OCI-LY3 (cell line): ENCODE measurements around the gene PDGFRA.

Experiments used
- EZH2phosphoT487 ChIP-seq: fragments of 200-600 bp; shearing (Covaris generic); IDR thresholded peaks from 2 replicates; pipeline ENCODE4 v1.6.1; 2018; ENCODE audit warnings: antibody characterized with exemption, mixed run types, low read depth
- TF ChIP-seq, protein P1 (sequence below): fragments of 200-600, 300-600 bp; sonication (generic); IDR thresholded peaks from 2 replicates; pipeline ENCODE4 v1.5.1; 2014; ENCODE audit warnings: antibody characterized with exemption, low read length, low read depth

GRCh38 chr4:54289316-54289715 is 60.2 kb downstream of the PDGFRA start:
- TF ChIP-seq, protein P1, sequence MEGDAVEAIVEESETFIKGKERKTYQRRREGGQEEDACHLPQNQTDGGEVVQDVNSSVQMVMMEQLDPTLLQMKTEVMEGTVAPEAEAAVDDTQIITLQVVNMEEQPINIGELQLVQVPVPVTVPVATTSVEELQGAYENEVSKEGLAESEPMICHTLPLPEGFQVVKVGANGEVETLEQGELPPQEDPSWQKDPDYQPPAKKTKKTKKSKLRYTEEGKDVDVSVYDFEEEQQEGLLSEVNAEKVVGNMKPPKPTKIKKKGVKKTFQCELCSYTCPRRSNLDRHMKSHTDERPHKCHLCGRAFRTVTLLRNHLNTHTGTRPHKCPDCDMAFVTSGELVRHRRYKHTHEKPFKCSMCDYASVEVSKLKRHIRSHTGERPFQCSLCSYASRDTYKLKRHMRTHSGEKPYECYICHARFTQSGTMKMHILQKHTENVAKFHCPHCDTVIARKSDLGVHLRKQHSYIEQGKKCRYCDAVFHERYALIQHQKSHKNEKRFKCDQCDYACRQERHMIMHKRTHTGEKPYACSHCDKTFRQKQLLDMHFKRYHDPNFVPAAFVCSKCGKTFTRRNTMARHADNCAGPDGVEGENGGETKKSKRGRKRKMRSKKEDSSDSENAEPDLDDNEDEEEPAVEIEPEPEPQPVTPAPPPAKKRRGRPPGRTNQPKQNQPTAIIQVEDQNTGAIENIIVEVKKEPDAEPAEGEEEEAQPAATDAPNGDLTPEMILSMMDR, result no peak
- TF ChIP-seq EZH2phosphoT487, result no peak
